C4-2B (cell line): ENCODE data around the gene PEPD.

Experiments used
- ZFX ChIP-seq: fragments of 450-650 bp; IDR thresholded peaks from 2 replicates; pipeline ENCODE4 v1.6.1; 2017
- TF ChIP-seq, protein P1 (sequence below): fragments of 450-650 bp; conservative IDR thresholded peaks from 2 replicates; pipeline ENCODE4 v1.5.1; 2017; ENCODE audit warnings: mild to moderate bottlenecking

GRCh38 chr19:33564836-33565338 lies 43.3 kb upstream of the PEPD start:
- TF ChIP-seq, protein P1, sequence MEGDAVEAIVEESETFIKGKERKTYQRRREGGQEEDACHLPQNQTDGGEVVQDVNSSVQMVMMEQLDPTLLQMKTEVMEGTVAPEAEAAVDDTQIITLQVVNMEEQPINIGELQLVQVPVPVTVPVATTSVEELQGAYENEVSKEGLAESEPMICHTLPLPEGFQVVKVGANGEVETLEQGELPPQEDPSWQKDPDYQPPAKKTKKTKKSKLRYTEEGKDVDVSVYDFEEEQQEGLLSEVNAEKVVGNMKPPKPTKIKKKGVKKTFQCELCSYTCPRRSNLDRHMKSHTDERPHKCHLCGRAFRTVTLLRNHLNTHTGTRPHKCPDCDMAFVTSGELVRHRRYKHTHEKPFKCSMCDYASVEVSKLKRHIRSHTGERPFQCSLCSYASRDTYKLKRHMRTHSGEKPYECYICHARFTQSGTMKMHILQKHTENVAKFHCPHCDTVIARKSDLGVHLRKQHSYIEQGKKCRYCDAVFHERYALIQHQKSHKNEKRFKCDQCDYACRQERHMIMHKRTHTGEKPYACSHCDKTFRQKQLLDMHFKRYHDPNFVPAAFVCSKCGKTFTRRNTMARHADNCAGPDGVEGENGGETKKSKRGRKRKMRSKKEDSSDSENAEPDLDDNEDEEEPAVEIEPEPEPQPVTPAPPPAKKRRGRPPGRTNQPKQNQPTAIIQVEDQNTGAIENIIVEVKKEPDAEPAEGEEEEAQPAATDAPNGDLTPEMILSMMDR = no peak
- TF ChIP-seq ZFX = no peak
